Transverse colon (tissue), 4 donors: Measurements from ENCODE around the gene FTSJ3. TPM values are rescaled to one million over a fixed set of nuclear protein-coding genes. Genes with fewer than 3 reads are reported as not detected.
"Not testable (repeated sequence)": the region's sequence is repeated elsewhere in the genome, so short reads cannot be mapped to it uniquely, and the experiment has no call there.

Experiments
- DNase-seq: peaks from one replicate; pipeline ENCODE4 v3.0.0-alpha.2; 2019
- H3K27ac ChIP-seq, 4 donors: fragments of 200-600 bp; sonication (generic); 2 replicates each; pipeline ENCODE4 v1.5.1; 2016 to 2018; ENCODE audit warnings: inconsistent platforms in 4 of 4
- H3K27me3 ChIP-seq: fragments of 200-600 bp; sonication (generic); 2 replicates; pipeline ENCODE4 v1.5.1; 2017; ENCODE audit warnings: inconsistent platforms
- H3K36me3 ChIP-seq, 4 donors: fragments of 200-600 bp; sonication (generic); 2 replicates each; pipeline ENCODE4 v1.5.1; 2017 to 2019; ENCODE audit warnings: inconsistent platforms in 4 of 4
- H3K4me1 ChIP-seq, 4 donors: fragments of 200-600 bp; sonication (generic); 2 replicates each; pipeline ENCODE4 v1.5.1; 2017 to 2020; ENCODE audit warnings: inconsistent platforms in 4 of 4
- H3K4me3 ChIP-seq, 4 donors: fragments of 200-600 bp; sonication (generic); 1 replicate in 1 of 4; 2 replicates in 3 of 4; pipeline versions ENCODE4 v1.5.1 to v1.6.1; 2017 to 2019; ENCODE audit warnings: inconsistent platforms in 4 of 4
- H3K9me3 ChIP-seq, 2 donors: fragments of 200-600 bp; sonication (generic); 2 replicates each; pipeline ENCODE4 v1.5.1; 2017 to 2019; ENCODE audit warnings: inconsistent platforms in 2 of 2
- CTCF ChIP-seq, 5 experiments: fragments of 200-600 bp in 3 of 5; fragments of 450-650 bp in 2 of 5; sonication (generic) in 3 of 5; IDR thresholded peaks; 1 replicate in 2 of 5; 2 replicates in 3 of 5; pipeline ENCODE4 v1.5.1; 2016 to 2017; ENCODE audit warnings: antibody characterized with exemption in 5 of 5, inconsistent platforms in 3 of 5, mild to moderate bottlenecking in 2 of 5, moderate library complexity in 1 of 5
- EP300 ChIP-seq: sonication (generic); formaldehyde crosslinking; IDR thresholded peaks from one replicate; pipeline ENCODE4 v1.6.1; 2017; ENCODE audit warnings: antibody characterized with exemption, low read depth
- POLR2A ChIP-seq: fragments of 450-650 bp; IDR thresholded peaks from one replicate; pipeline ENCODE4 v1.6.1; 2016; ENCODE audit warnings: antibody characterized with exemption, mild to moderate bottlenecking, moderate library complexity
- POLR2AphosphoS5 ChIP-seq, 3 donors: sonication (generic); formaldehyde crosslinking; IDR thresholded peaks; one replicate each; pipeline ENCODE4 v1.6.1; 2016; ENCODE audit warnings: antibody characterized with exemption in 3 of 3
- WGBS, 2 donors: methylation state at CpG; one replicate each; pipeline ENCODE4 v1.1.5; 2018; ENCODE audit warnings: low coverage in 1 of 2; 5-methylcytosine and 5-hydroxymethylcytosine counted together
- in situ Hi-C, 4 donors: fragments of 200-750 bp; cut with MboI; loops; one replicate each; pipeline versions ENCODE4 v1.15.0 to v1.15.1; 2017; ENCODE audit warnings: low sequenced_read_pairs in 3 of 4, low pct_ligation_motif_present in 1 of 4, low pct_unique_long_range_greater_than_20kb in 1 of 4
- intact Hi-C: fragments of 100-400 bp; cut with DNase I; formaldehyde crosslinking; loops from one replicate; pipeline ENCODE4 v1.15.1; 2023; ENCODE audit warnings: low total_unique reads
- total RNA-seq, 4 donors: library from RNA; depleted of rRNA; stranded (reverse); fragments of >200 nt; gene quantifications; one replicate each; pipeline ENCODE4 v1.1.0, GENCODE V29; 2016

Gene FTSJ3
- total RNA-seq, 4 donors from 2014 or later = 17.7 to 45.9 (median 34.6) TPM

- intact Hi-C loops = no loop called here
- WGBS, 2 donors = 85 to 96% methylated on average over 2 to 3 of the region's 3 CpGs
Observed at GRCh38 chr17:63798572-63799106, 28.8 kb downstream of the FTSJ3 start.

DNA sequence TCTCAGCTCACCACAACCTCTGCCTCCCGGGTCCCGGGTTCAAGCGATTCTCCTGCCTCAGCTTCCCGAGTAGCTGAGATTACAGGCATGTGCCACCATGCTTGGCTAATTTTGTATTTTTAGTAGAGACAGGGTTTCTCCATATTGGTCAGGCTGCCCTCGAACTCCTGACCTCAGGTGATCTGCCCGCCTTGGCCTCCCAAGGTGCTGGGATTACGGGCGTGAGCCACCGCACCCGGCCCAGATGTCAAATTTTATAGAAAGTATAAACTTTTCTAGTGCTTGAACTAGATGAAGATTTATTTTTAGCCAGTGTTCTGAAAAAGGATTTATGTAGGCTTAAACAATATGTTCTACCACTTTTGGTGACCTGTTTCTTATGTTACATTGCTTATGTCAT, 31.1 kb downstream of the FTSJ3 start:
- H3K4me3 ChIP-seq, DNase-seq, H3K4me1 ChIP-seq, H3K27me3 ChIP-seq, intact Hi-C loops, H3K27ac ChIP-seq, H3K9me3 ChIP-seq, in situ Hi-C loops: not testable (repeated sequence)
- H3K36me3 ChIP-seq = peaks cover 0 to 89% (median 42%) of the 10 kb centered on the region in 4 donors
- 97 to 100% methylated on average over 4 to 10 of the region's 10 CpGs for WGBS, 2 donors

More at GRCh38 chr17:63798572-63799106, 28.8 kb downstream of the FTSJ3 start:
- Histone ChIP-seq H3K4me3 (no peak overlapping the region), H3K4me1 (no peaks in the 10 kb centered on the region), H3K36me3 (peaks cover 0 to 91% (median 43%) of the 10 kb centered on the region in 4 donors), H3K27ac (no peak overlapping the region), H3K27me3 (no peaks in the 10 kb centered on the region), H3K9me3 (no peaks in the 10 kb centered on the region)
- no peak for DNase-seq
- in situ Hi-C loops = no loop called here
- TF ChIP-seq POLR2A = no peak
- no peak for TF ChIP-seq CTCF (IDR thresholded peaks at IDR 0.05)
- TF ChIP-seq POLR2AphosphoS5 (IDR thresholded peaks at IDR 0.05) = no peak
- TF ChIP-seq EP300 = no peak

DNA sequence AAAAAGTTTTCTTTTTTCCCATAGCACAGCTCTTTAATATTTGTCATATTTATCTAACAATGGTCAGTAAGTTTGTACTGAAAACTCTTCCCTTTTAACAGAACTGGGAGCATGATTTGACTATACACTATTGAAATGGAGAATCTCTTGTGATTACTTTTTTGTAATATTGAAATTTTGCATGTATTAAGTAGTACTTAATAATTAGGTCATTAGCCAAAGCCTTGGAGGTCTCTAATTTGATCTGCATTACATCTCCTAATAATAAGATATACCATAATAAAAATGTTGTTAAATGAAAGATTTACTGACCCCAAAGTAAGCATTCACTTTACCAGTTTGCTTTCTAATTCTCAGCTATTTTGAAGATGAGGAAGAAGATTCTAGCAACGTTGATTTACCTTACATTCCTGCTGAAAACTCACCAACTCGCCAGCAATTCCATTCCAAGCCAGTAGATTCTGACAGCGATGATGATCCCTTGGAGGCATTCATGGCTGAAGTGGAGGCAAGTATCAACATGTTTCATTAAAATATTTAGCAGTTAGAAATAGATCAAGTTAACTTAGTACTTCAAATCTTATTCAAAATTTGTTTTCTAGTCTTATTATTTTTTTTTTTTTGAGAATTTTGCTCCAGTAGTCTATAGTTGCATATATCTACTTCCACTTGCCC, 35.3 kb downstream of the FTSJ3 start:
- peaks cover 0 to 84% (median 33%) of the 10 kb centered on the region in 4 donors for H3K36me3 ChIP-seq
- WGBS, 2 donors = 88 to 94% methylated on average over 3 of the region's 3 CpGs
- intact Hi-C loops = no loop called here

DNA sequence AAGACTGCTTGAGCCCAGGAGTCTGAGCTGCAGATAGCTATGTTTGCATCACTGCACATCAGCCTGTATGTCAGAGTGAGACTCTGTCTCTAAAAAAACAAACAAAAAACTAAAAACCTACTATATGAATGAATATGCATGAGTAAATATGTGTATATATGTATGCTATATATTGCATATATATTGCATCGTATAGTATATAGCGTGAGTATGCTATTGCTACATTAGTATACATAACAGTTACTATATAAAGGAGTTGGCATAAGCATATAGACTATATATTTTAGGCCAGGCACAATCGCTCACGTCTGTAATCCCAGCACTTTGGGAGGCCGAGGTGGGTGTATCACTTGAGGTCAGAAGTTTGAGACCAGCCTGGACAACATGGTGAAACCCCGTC, 37.4 kb downstream of the FTSJ3 start:
- Histone ChIP-seq H3K27me3 (no peaks in the 10 kb centered on the region), H3K9me3 (no peaks in the 10 kb centered on the region), H3K4me1 (peaks cover 0 to 6% (median 0%) of the 10 kb centered on the region in 4 donors), H3K27ac (no peak overlapping the region), H3K4me3 (no peak overlapping the region), H3K36me3 (peaks cover 0 to 73% (median 26%) of the 10 kb centered on the region in 4 donors)
- intact Hi-C loops = no loop called here
- TF ChIP-seq EP300 = no peak
- no peak for TF ChIP-seq POLR2A
- TF ChIP-seq CTCF (IDR thresholded peaks at IDR 0.05) = no peak
- TF ChIP-seq POLR2AphosphoS5 (IDR thresholded peaks at IDR 0.05) = no peak
- 89 to 95% methylated on average over 6 of the region's 6 CpGs for WGBS, 2 donors
- in situ Hi-C loops = no loop called here
- no peak for DNase-seq

More for the DNA sequence above, 35.3 kb downstream of the FTSJ3 start:
- Histone ChIP-seq H3K9me3 (no peaks in the 10 kb centered on the region), H3K27ac (no peak overlapping the region), H3K4me3 (no peak overlapping the region), H3K27me3 (no peaks in the 10 kb centered on the region), H3K4me1 (no peaks in the 10 kb centered on the region)
- no peak for DNase-seq
- TF ChIP-seq CTCF (IDR thresholded peaks at IDR 0.05) (no peak), POLR2A (no peak), POLR2AphosphoS5 (IDR thresholded peaks at IDR 0.05) (no peak), EP300 (no peak)
- in situ Hi-C loops = no loop called here
